ENCODE results near the gene GCM1.

GCM1 gene

DNA sequence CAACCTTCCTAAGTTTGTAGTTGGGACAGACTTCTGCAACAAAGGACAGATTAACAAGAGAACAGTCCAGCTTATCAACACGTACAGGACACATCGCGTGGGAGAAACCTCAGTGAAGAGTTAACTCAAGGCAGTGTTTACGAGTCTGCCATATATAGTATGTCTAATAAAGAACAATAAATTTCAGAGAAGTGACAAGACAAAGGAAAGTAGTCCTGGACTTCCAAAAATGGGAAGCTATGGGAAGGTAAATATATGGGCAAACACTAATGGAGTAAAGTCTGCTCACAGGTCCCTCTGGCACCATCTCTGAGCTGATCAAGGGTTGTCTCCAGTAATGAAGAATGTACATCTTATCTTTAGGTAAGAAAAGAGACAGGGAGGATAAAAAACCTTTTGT lies 34.9 kb downstream of the GCM1 start:
- Histone ChIP-seq H3K27me3 (ENCODE audit: insufficient read depth, low read depth, severe bottlenecking) (no peaks in the 10 kb centered on the region), H3K27ac (no peak overlapping the region; the same call in 1 of the 2 replicates), H3K36me3 (no peaks in the 10 kb centered on the region), H3K4me3 (ENCODE audit: low read depth, low read length) (no peak overlapping the region), H3K9me3 (ENCODE audit: severe bottlenecking) (peaks cover 5% of the 10 kb centered on the region)
- TF ChIP-seq, protein P1, sequence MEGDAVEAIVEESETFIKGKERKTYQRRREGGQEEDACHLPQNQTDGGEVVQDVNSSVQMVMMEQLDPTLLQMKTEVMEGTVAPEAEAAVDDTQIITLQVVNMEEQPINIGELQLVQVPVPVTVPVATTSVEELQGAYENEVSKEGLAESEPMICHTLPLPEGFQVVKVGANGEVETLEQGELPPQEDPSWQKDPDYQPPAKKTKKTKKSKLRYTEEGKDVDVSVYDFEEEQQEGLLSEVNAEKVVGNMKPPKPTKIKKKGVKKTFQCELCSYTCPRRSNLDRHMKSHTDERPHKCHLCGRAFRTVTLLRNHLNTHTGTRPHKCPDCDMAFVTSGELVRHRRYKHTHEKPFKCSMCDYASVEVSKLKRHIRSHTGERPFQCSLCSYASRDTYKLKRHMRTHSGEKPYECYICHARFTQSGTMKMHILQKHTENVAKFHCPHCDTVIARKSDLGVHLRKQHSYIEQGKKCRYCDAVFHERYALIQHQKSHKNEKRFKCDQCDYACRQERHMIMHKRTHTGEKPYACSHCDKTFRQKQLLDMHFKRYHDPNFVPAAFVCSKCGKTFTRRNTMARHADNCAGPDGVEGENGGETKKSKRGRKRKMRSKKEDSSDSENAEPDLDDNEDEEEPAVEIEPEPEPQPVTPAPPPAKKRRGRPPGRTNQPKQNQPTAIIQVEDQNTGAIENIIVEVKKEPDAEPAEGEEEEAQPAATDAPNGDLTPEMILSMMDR (IDR thresholded peaks at IDR 0.05; ENCODE audit: low read depth, low read length) = no peak
- no peak for DNase-seq

DNA sequence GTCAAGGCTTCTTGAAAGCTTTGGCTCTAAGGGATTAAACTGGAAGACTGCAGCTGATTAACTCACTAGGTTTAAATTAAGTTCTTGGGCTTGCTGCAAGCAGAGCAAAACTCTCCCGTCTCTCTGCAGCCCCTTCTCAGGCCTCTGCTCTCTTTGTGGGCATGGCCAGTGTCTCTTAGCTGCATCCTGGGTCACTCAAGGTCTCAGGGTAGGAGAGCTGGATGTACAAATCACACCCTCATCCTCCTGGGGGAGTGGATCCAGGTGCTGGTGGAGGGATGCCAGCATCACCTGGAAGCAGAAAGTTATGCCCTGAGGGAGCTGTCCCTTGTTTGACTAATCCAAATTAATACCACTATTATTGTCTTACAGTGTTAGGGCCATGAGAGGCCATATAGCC lies 35.8 kb downstream of the GCM1 start:
- no peaks in the 10 kb centered on the region for H3K27me3 ChIP-seq (ENCODE audit: insufficient read depth, low read depth, severe bottlenecking)
- peak; percentile 83 for DNase-seq
- peak overlapping the region; percentile 45 for H3K27ac ChIP-seq
- H3K9me3 ChIP-seq (ENCODE audit: severe bottlenecking) = peaks cover 5% of the 10 kb centered on the region
- no peaks in the 10 kb centered on the region for H3K36me3 ChIP-seq
- no peak overlapping the region for H3K4me3 ChIP-seq (ENCODE audit: low read depth, low read length)
- TF ChIP-seq, protein P1 (IDR thresholded peaks at IDR 0.05; ENCODE audit: low read depth, low read length) = 0 out of 2 replicates have a peak, but pooled peaks have one; percentile 0

DNA sequence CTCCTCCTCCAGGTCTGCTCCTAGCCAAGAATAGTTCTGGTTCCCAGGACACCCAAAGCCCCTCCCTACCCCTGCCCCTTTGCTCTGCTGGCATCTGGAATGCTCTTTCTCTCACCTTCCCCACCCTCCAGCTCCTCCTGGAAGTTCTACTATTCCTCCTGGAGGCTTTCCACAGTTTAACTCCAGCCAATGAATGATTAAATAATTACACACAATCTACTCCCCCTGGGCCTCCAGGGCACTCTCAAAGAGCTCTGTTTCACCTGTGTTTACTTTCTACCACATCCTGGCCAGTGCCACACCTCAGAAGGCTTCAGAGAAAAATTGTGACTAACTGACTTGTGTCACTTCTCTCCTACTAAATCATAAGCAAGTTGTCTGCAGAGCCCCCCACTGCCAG lies 36.2 kb downstream of the GCM1 start:
- no peak for DNase-seq
- Histone ChIP-seq H3K9me3 (ENCODE audit: severe bottlenecking) (peaks cover 5% of the 10 kb centered on the region), H3K36me3 (no peaks in the 10 kb centered on the region), H3K27me3 (ENCODE audit: insufficient read depth, low read depth, severe bottlenecking) (no peaks in the 10 kb centered on the region), H3K4me3 (ENCODE audit: low read depth, low read length) (no peak overlapping the region), H3K27ac (peak overlapping the region; percentile 45)
- TF ChIP-seq, protein P1 (IDR thresholded peaks at IDR 0.05; ENCODE audit: low read depth, low read length) = no peak

DNA sequence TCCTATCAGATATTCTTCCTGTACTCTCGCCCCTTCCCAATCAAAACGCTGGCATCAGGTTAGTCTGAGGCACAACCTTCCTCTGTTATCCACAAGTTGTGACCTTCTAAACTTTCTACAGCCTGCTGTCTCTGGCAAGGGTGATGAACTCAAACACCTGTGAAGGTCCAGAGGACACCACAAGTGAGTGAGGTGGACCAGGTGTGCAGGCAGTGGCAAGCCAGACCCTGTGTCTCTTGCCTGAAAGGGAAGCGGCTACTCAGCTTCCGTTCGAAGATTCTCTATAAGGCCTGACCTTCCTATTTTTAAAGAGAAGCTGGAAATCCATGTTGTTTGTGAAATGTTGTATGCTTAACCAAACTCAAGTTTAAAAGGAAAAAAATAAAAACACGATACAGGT lies 36.8 kb downstream of the GCM1 start:
- TF ChIP-seq, protein P1 (IDR thresholded peaks at IDR 0.05; ENCODE audit: low read depth, low read length) = no peak
- Histone ChIP-seq H3K27ac (no peak overlapping the region), H3K4me3 (ENCODE audit: low read depth, low read length) (no peak overlapping the region), H3K9me3 (ENCODE audit: severe bottlenecking) (peaks cover 5% of the 10 kb centered on the region), H3K27me3 (ENCODE audit: insufficient read depth, low read depth, severe bottlenecking) (no peaks in the 10 kb centered on the region), H3K36me3 (no peaks in the 10 kb centered on the region)
- DNase-seq = no peak

DNA sequence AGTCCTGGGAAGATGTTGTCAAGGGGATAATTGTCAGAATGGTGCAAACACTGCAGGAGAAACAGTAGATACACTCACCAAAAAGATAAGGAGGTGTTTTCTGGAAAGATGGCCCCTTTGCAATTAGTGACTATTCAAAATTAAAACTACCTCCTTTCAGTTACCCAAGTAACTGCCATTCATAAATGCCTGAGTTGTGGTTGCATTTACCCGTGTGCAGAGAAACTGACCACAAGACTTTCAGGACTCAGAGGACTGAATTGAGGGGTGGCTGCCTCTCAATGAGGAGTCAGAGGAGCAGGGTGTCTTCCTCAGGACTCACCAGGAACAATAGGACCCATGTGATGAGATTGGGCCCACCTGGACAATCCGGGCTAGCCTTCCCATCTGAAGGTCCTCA lies 39.0 kb downstream of the GCM1 start:
- Histone ChIP-seq H3K9me3 (ENCODE audit: severe bottlenecking) (no peaks in the 10 kb centered on the region), H3K4me3 (ENCODE audit: low read depth, low read length) (no peak overlapping the region), H3K27me3 (ENCODE audit: insufficient read depth, low read depth, severe bottlenecking) (no peaks in the 10 kb centered on the region), H3K27ac (no peak overlapping the region), H3K36me3 (no peaks in the 10 kb centered on the region)
- TF ChIP-seq, protein P1 (IDR thresholded peaks at IDR 0.05; ENCODE audit: low read depth, low read length) = no peak
- no peak for DNase-seq

DNA sequence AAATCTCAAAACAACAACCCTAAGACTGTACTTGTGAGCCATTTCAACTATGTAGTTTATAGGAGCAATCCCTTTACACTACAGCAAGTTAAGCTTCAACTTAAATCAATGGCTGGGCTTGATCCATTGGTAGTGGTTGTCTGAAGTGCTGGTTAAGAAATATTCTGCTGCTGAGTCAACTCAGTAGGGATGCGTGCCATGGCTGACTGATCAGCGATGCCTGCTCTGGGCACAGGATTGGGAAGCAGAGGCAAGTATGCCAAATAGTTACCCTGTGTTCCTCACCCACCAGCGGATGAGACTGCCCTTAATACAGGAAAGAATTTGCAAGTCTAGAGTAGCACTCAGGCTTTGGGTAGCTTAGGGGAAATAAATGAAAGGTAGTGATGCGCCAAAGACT lies 41.5 kb downstream of the GCM1 start:
- TF ChIP-seq, protein P1 (IDR thresholded peaks at IDR 0.05; ENCODE audit: low read depth, low read length) = no peak
- Histone ChIP-seq H3K36me3 (peaks cover 4% of the 10 kb centered on the region), H3K27me3 (ENCODE audit: insufficient read depth, low read depth, severe bottlenecking) (no peaks in the 10 kb centered on the region), H3K9me3 (ENCODE audit: severe bottlenecking) (no peaks in the 10 kb centered on the region), H3K27ac (no peak overlapping the region), H3K4me3 (ENCODE audit: low read depth, low read length) (no peak overlapping the region)
- DNase-seq = no peak
